Activated CD4-positive, CD25-positive, alpha-beta regulatory T cell treated with anti-CD3 and anti-CD28 coated beads, Interleukin-2, amount 50 U/mL, for 24 hours (primary cell): Measurements from ENCODE around the gene DCST1.

ENCODE experiments used
- ATAC-seq, 2 donors: fragments of 150-1000 bp; cut with Tn5 transposase; one replicate each; pipeline ENCODE4 v1.10.0; 2021; ENCODE audit warnings: mild to moderate bottlenecking in 1 of 2, moderate library complexity in 1 of 2

Gene DCST1

DNA sequence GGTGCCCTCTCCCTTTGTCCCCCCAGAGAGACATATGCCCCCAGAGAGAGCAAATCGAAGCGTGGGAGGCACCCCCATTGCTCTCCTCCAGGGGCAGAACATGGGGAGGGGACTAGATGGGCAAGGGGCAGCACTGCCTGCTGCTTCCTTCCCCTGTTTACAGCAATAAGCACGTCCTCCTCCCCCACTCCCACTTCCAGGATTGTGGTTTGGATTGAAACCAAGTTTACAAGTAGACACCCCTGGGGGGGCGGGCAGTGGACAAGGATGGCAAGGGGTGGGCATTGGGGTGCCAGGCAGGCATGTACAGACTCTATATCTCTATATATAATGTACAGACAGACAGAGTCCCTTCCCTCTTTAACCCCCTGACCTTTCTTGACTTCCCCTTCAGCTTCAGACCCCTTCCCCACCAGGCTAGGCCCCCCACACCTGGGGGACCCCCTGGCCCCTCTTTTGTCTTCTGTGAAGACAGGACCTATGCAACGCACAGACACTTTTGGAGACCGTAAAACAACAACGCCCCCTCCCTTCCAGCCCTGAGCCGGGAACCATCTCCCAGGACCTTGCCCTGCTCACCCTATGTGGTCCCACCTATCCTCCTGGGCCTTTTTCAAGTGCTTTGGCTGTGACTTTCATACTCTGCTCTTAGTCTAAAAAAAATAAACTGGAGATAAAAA is 53.4 kb downstream of the DCST1 start:
- no peak for ATAC-seq

DNA sequence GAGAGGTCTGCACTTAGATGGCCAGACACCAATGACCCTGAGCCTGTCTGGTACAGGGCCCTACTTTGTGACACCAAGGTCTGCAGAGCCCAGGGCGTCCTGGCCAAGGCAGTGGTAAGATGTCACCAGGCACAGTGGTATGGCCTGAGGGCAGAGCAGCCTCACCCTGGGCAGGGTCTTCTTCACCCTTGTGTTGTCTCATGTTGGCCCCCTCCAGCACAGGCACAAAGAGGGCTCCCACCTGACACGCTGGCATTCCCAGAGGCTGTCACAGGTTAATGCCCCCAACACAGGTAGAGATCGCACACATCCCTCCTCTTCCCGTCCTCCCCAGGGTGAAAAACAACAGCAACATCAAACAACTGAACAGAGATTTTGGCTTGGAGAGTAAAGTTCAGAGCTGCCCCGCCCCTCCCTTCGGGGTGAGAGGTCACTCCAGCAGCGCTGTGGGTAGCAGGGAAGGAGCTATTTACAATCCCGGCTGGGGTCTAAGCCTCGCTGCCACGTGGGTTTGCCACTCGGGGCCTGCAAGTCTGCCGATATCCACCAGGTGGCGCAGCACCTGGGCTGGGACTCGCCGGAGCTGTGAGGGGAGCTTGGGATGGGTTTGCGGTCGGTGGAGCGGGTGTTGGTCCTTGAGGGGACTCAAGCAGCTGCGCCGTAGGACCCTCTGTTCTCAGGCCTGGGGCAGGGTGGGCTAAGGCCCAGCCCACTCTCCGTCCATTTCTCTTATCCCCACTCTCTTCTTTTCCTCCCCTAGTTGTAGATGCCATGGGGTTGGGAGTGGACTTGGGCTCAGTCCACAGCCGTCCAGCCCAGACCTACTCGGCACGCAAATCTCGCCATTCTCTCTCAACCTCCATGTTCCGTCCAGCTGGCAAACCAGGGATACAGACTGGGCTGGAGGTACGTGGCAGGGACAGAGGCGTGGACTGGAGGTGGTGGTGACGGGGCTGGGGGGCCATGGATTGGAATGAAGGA is 57.7 kb downstream of the DCST1 start:
- peak; percentile 68 to 80 for ATAC-seq

DNA sequence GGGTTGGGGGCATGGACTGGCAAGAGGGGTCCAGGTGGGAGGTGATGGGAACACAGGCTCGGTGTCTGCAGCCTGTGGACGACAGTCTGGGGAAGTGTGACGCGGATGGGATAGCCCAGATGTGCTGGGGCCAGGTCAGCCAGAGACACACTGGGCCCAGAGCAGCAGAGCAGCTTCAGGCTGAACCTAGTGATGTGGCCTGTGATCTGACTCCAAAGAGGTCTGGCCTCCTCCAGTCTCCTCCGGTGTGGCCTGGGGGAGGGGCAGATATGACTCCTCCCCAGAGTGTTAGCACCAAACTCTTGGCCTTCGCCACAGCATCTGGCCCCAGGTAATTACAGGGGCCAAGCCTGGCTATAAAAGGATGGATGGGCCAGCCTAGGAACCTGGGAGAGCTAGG is 58.5 kb downstream of the DCST1 start:
- ATAC-seq, result no peak

DNA sequence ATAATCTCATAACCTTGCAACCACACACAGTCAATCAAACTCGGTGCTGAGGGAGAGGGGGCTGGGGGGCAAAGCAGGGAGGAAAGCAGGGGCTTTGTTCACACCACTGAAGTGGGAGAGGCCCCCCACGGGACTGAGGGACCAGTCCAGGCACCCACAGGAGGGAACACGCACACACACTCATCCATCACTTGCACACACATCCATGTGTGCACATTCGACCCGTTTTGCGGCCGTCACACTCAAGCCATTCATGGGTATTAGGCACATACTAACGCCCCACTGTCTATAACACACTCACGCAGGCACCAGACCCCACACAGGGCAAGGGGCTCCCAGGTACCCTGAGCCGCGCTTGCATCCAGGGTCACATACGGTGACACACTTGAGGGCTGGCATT is 59.0 kb downstream of the DCST1 start:
- ATAC-seq, result no peak

DNA sequence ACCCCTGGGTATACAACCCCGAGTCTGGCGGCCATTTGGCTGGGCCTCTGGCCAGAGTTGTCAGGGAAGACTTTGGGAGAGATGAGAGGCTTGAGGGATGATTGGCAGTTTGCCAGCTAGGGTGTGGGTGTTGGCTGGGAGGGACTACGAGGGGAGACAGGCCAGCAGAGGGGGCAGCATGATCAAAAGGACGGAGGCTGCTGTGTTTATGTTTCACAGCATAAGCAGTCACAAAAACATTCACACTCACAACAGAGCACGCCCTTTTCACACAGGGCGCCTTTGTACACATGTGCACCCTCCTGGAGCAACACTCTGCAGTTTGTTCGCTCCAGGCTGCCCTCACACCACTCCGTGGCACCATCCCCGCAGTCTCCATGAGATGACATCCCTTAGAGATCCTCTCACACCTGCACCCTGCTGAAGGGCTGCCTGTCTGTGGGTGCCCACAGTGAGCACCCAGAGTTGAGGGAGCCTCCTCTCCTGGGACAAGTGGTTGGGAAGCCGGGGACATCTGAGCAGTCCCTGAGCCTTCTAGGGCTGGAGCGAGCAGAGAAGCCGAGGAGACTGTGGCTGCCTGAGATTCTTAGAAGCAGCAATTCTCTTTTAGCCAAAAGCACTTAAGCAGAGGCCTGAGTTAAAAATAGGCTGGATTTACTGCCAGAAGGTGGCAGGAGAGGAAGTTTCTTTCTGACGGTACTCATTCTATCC is 60.4 kb downstream of the DCST1 start:
- ATAC-seq, result peak in 1 of 2 donors; percentile 19

DNA sequence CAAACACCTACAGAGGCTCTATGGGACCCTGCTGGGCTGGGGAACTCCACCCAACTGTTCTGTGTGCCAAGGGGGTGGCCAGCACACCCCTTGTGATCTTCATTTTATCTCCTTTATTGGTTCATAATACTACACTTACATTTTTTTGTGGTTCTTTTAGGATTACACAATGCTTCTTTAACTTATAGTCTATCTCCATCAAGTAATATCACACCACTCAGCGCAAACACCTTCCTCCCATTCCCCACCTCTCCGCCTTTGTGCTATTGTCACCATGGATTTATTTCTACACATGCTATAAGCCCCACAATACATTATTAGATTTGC is 61.0 kb downstream of the DCST1 start:
- peak in 1 of 2 donors; percentile 45 for ATAC-seq

DNA sequence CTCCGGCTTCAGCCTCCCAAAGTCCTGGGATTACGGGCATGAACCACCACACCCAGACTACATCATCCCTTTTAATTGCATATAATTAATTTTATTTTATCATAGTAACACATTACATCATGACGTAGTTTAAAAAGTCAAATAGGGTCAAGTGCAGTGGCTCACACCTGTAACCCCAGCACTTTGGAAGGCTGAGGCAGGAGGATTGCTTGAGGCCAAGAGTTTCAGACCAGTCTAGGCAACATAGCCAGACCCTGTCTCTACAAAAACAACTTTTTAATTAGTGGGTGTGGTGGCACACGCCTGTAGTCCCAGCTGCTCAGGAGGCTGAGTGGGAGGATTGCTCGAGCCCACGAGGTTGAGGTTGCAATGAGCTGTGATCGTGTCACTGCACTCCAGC is 65.7 kb downstream of the DCST1 start:
- no peak for ATAC-seq
